Activated CD4-positive, alpha-beta T cell treated with anti-CD3 and anti-CD28 coated beads for 1 hour (primary cell): Measurements from ENCODE around the gene SLIT1.

Experiments used
- DNase-seq: peaks from one replicate; pipeline ENCODE4 v3.0.0-alpha.2; 2020

The SLIT1 gene

GRCh38 chr10:96992721-96993120, 193.0 kb downstream of the SLIT1 start:
- DNase-seq: no peak

DNA sequence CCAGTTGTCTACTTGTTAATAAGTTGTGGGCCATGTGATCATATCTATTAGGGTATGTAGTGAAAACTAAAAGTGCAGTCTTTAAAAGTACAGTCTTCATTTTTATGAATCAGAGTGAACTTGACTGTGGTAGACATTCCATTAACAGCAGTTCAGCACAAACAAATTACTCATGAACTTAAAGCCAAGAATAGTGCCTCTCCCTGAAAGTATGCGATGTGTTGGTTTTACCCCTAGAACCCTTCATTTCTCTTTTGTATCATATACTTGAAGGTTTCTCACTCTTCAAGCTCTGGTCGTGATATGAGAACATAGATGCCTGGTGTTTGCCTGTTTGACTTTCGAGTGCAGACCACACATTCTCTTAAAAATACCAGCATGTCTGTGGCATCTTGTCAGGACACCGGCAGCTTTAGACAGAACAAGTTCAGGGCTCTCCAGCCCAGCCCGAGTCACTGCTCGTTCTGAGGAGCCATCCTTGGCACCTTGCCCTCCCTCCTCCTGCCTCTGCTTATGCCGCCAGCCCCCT, 194.4 kb downstream of the SLIT1 start:
- DNase-seq: no peak

- DNase-seq: no peak
Observed at GRCh38 chr10:96988426-96988825, 197.3 kb downstream of the SLIT1 start.

DNA sequence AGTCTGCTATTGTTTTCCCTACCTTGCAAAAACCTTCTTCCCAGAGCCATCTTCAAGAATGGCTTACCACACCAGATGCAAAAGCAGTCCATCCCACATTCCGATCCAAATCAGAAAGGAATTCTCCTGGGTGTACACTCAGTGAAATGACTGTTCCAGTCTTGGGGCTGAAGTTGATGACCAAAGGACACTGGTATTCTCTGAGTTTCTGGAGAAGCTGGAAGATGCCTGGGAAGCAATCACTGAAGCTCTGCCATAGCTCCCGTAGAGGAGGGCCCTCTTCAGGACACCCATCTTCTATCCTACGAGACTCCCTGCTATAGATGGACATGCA, 197.9 kb downstream of the SLIT1 start:
- no peak for DNase-seq

- DNase-seq: no peak
Observed at GRCh38 chr10:96987141-96987841, 198.5 kb downstream of the SLIT1 start.

DNA sequence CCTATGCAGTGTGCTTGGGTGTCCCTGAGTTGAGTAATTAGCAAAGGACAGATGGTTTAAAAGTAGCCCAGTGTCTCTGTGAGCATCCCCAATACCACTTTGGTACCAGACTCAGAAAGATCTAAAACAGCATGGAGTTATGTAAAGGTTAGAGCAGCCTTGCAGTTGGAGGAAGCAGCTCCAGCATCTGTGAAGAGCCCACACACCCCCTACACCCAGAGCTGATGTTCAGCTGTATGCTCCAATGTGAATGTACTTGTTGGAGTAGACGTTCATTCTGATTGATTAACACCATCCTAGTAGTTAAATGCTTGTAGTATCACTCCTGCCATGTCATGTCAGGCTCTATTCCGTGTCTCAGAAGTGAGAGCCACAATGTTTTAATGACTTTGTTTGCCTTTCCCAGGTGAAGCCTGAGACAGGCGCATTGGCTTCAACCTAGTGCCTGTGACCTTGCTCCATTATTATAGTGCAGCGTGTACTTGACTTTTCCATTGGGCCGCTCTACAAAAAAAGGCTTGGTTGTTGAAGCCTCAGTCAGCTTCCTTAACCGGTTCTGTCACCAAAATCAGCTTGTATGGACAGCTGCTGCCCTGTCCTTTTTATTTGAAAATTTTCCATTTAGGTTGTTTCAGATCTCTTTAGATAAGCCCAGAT, 199.4 kb downstream of the SLIT1 start:
- no peak for DNase-seq

GRCh38 chr10:96984541-96985131, 201.1 kb downstream of the SLIT1 start:
- no peak for DNase-seq

GRCh38 chr10:96982149-96982930, 203.4 kb downstream of the SLIT1 start:
- DNase-seq: no peak

DNA sequence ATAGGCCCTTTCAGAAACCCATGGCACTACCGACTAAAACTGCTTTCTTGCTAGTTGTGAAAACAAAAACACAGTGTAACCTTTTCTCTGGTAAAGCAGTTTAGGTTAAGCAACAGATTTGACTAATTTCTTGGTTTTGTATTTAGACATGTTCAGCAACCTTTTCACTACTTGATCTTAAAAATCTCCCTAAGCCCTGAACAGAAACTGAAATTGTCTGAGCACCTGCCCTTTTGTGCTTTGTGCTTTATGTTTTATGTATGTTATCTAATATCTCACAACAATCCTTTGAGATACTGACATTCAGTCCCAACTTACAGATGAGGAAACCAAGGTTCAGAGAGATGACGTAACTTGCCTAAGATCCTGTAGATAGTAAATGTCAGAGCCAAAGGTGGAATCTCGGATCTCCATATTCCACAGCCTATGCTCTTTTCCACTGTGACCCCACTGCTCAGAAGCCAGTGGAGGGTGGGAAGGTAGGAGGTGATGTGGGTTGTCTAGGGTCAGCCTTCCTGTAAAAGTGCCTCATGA, 207.1 kb downstream of the SLIT1 start:
- no peak for DNase-seq

DNA sequence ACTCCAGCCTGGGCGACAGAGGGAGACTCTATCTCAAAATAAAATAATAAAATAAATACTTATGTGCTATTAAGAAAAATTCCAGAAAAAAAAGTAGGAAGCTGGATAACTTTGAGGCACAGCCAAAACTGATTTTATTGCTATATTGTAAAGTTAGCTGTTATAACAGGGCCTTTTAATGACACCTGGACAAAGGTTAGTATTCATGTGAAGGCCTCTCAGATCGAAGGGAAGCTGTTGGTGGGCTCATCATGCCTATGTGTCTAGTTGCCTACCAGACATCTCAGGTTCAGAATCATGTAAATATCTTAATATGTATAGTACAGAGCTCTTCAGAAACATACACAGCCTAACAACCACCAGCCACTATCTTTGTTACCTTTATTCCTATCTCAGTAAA, 210.6 kb downstream of the SLIT1 start:
- DNase-seq: no peak

- DNase-seq: no peak
Observed at GRCh38 chr10:96973809-96974747, 211.7 kb downstream of the SLIT1 start.

- no peak for DNase-seq
Observed at GRCh38 chr10:96972264-96972663, 213.5 kb downstream of the SLIT1 start.

DNA sequence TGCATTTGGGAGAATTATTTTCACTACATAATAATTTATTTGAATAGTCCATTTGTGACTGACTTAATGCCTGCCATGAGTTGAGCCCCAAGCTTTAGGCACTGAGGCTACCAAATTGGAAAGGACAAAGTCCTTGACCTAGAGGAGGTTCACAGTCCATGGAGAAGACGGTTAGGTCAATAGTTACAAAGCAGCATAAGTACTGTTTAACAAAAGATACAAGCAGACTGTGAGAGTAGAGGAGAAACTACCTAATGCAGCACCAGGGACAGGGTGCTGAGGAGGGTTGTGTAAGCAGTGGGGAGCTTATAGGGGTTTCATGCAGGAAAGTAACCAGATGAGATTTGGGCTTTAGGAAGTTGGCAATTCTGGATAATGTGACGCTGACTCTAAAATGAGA, 214.4 kb downstream of the SLIT1 start:
- no peak for DNase-seq

DNA sequence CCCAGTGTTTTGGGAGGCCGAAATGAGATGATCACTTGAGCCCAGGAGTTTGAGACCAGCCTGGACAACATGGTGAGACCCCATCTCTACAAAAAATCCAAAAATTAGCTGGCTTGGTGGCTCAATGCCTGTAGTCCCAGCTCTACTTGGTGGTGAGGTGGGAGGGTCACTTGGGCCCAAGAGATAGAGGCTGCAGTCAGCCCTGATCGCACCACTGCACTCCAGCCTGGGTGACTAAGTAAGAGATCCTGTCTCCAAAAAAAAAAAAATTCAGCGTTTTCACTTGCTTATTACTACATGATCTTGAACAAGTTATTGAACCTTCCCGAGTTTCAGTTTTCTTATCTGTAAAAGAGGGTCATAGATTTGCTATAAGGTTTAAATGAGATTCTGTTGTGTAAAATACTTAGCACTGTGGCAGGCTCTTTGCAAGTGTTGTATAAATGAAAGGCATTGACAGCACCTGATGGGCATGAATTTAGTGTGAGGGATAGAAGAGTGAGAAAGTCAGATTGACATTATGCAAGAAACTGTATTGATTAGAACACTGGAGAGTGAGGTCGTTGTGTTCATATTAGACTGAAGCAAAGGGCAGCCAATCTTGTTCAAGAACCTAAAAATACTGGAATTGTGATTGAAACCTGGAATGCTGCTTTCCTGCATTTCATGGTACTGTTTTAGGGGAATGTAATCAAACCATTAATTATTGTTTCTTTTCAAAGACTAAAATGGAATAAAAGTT, 216.9 kb downstream of the SLIT1 start:
- no peak for DNase-seq

GRCh38 chr10:96967847-96968246, 217.9 kb downstream of the SLIT1 start:
- no peak for DNase-seq

DNA sequence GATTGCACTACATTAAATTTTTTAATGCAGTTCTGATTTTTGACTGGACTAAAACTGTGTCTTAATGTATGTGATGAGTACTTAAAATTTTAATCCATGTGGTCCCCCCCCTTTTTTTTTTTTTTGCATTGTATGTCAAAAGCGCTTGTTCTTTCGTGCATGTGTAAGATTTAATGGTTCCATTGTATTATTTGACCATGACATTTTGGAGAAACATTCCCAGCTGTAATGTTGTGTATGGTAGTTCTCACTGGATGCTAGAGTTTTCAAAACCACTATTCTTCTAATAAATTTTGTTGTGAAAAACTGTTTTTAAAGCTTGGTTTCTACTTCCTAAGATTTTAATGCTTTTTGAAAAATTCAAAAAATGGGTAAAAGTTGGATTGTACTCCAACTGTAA, 221.6 kb downstream of the SLIT1 start:
- no peak for DNase-seq

DNA sequence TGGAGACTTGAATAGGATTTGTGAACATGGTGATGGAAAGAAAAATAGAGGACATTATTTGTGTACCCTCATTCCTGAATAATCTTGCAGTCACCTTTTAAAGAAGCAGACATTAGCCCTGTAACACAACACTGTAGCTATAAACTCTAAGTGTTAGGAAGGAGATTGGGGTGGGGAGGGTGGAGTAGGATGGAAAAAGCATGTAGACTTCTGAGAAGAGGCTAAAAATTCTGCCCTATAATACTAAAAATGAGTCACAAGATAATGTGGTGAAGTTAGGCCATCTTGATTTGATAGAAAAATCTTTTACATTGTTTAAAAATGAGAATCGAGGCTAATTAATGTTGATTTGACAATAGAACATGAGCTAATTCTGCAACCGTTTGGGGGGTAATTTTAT, 224.9 kb downstream of the SLIT1 start:
- DNase-seq: no peak

- DNase-seq: no peak
Observed at GRCh38 chr10:96959733-96960132, 226.0 kb downstream of the SLIT1 start.

DNA sequence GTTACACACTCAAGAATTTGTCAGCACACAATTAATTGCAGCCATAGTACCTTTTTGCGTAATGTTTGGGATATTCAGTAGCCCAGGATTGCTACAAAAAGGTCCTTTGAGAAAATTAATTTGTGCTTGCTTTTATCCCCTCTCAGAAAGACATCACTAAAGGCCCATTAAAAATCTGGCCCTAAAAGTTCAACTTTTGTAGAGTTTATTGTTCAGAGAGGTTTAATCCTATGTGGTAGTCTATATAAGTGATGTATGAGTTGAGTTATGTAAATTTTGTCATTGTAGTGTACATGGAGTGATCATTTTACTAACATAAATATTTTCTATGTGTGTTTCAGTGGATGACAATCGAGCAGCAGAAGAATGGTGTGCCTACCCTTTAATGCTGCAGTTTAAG, 227.7 kb downstream of the SLIT1 start:
- no peak for DNase-seq

DNA sequence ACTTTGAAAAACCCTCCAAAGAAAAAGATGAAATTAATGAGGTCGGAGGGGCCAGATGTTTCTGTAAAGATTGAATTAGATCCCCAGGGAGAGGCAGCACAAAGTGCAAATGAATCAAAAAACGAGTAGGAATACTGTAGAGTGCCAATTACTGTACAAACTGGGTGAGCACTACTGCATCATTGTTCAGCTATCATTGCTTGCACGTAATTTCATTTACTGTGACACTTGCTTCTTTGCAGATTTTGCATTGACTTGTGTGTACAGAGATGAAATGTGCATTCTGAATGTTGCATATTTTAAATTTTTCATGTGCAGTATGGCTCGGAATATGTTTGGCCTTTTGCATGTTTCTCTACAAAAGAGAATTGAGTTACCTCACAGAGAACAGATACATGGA, 230.0 kb downstream of the SLIT1 start:
- DNase-seq: no peak

DNA sequence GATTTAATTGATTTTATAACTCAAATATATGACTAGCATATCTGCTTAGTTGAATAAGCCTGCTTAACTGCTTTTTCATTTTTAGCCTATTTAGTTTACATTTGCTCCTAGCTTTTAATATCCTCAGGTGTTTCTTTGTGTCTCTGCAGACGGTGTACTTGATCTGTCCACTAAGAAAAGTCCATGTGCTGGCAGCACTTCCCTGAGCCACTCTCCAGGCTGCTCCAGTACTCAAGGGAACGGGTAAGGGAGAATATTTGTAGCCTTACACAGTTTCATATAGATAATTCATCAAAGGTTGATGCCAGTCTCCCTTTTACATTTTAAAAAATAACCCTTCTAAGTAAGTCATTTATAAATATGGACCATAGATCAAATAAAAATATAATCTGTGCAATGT, 233.8 kb downstream of the SLIT1 start:
- DNase-seq: no peak
